Measurements from ENCODE around the gene UBL7.
"Not testable (repeated sequence)": the region's sequence is repeated elsewhere in the genome, so short reads cannot be mapped to it uniquely, and the experiment has no call there.

The UBL7 gene

DNA sequence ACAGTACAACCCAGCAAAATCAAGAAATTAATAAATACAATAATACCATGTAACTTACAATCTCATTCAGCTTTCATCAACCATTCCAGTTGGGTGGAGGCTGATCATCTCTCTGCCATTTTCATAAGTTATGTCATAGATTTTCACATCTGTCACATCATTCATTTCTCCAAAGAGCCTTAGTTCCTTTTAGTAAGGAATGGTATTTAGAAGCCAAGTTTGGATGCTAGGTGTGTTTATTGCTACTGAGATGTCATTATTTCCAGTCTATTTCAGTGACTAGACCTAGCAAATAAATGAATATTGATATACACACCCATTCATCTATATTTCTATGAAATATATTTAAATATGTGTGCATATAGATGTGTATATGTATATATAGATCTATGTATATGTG lies 2.7 kb upstream of the UBL7 start:
- peak overlapping the region; percentile 95 for H3K4me3 ChIP-seq (ENCODE audit: low read depth, low read length)
- TF ChIP-seq, protein P1, sequence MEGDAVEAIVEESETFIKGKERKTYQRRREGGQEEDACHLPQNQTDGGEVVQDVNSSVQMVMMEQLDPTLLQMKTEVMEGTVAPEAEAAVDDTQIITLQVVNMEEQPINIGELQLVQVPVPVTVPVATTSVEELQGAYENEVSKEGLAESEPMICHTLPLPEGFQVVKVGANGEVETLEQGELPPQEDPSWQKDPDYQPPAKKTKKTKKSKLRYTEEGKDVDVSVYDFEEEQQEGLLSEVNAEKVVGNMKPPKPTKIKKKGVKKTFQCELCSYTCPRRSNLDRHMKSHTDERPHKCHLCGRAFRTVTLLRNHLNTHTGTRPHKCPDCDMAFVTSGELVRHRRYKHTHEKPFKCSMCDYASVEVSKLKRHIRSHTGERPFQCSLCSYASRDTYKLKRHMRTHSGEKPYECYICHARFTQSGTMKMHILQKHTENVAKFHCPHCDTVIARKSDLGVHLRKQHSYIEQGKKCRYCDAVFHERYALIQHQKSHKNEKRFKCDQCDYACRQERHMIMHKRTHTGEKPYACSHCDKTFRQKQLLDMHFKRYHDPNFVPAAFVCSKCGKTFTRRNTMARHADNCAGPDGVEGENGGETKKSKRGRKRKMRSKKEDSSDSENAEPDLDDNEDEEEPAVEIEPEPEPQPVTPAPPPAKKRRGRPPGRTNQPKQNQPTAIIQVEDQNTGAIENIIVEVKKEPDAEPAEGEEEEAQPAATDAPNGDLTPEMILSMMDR (IDR thresholded peaks at IDR 0.05; ENCODE audit: borderline replicate concordance, insufficient read depth, low read depth, low read length), result no peak

DNA sequence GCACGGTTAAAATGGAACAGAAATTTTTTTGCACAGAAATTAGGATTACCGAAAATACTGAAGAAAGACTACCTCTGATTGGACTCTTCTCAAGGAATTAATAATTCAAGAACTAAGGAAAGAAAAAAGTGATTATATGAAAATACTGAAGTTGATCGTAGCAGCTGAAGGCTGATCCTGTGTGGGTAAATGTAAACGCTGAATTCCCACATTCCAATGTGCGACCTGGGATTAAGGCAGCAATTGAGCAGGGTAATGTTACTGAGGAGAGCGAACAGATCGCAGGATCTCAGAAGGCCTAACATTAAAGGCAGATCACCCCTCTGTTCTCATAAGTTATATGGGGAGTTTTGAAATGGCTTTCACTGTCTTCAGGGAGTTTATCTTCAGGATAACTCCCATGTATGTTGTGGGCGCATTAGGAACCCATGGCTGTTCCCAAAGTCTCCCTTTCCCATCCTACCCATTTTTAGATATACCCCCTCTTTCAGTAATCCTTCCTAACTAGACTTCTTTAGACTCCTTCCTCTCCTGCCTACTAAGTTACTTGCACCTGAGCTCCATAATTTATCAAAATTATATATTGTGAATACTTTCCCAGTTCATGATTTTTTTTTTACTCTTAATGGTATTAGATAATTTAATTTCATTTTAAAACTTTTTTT lies 1.0 kb upstream of the UBL7 start:
- peak overlapping the region; percentile 95 for H3K4me3 ChIP-seq (ENCODE audit: low read depth, low read length)
- TF ChIP-seq, protein P1 (IDR thresholded peaks at IDR 0.05; ENCODE audit: borderline replicate concordance, insufficient read depth, low read depth, low read length), result no peak

DNA sequence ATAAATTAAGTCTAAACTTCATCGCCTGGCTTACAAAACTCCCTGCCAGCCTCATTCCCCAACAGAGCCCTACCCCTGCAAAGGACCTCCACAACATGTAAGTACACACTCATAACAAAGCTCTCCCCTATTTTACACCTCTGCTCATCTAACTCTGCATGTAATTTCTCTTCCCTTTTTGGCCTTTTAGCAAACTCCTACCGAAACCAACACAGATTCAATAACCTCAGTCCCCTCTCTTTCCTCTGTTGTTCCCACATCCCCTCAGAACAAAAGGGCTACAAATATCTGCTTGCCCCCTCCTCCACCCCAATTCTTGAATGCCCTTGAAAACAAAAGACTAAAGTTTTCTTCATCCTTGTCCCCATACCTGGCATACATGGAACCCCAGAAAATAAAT lies 662 bp downstream of the UBL7 start:
- H3K4me3 ChIP-seq (ENCODE audit: low read depth, low read length), result peak overlapping the region; percentile 95
- TF ChIP-seq, protein P1 (IDR thresholded peaks at IDR 0.05; ENCODE audit: borderline replicate concordance, insufficient read depth, low read depth, low read length), result no peak

DNA sequence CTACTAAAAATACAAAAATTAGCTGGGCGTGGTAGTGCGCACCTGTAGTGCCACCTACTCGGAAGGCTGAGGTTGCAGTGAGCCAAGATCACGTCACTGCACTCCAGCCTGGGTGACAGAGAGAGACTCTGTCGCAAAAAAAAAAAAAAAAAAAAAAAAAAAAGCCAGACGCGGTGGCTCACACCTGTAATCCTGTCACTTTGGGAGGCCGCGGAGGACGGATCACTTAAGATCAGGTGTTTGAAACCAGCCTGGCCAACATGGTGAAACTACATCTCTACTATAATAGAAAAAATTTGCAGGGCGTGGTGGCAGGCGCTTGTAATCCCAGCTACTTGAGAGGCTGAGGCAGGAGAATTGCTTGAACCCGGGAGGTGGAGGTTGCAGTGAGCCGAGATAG lies 1.2 kb downstream of the UBL7 start:
- H3K4me3 ChIP-seq (ENCODE audit: low read depth, low read length), result peak overlapping the region; percentile 95

DNA sequence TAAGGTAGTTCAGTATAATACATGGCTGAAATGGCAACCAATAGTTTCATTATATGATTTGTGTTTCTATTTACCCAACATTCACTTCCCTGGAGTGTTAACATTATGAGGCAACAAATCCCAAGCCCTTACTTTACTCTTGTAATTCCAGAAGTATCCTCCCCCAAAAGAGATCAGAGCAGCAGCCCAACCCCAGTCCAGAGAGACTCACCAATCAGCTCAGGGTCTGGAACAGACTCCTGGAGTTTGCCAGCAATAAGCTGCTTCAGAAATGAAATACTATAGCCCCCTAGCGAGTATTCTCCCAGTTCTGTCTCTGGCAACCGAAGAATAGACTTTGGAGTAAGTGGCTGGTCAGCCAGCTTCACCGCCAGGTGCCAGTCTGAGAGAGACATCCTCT lies 2.5 kb downstream of the UBL7 start:
- H3K4me3 ChIP-seq (ENCODE audit: low read depth, low read length), result no peak overlapping the region
- TF ChIP-seq, protein P1 (IDR thresholded peaks at IDR 0.05; ENCODE audit: borderline replicate concordance, insufficient read depth, low read depth, low read length), result no peak

DNA sequence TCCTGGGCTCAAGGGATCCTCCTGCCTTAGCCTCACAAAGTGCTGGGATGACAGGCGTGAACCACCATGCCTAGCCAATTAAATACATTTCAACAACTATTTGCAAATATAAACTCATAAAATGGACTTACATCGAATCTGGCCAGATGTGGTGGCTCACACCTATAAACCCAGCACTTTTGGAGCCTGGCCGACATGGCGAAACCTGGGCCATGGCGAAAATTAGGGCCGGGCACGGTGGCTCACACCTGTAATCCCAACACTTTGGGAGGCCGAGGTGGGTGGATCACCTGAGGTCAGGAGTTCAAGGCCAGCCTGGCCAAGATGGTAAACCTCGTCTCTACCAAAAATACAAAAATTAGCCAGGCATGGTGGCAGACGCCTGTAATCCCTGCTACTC lies 3.9 kb downstream of the UBL7 start:
- not testable (repeated sequence) for H3K4me3 ChIP-seq (ENCODE audit: low read depth, low read length)

DNA sequence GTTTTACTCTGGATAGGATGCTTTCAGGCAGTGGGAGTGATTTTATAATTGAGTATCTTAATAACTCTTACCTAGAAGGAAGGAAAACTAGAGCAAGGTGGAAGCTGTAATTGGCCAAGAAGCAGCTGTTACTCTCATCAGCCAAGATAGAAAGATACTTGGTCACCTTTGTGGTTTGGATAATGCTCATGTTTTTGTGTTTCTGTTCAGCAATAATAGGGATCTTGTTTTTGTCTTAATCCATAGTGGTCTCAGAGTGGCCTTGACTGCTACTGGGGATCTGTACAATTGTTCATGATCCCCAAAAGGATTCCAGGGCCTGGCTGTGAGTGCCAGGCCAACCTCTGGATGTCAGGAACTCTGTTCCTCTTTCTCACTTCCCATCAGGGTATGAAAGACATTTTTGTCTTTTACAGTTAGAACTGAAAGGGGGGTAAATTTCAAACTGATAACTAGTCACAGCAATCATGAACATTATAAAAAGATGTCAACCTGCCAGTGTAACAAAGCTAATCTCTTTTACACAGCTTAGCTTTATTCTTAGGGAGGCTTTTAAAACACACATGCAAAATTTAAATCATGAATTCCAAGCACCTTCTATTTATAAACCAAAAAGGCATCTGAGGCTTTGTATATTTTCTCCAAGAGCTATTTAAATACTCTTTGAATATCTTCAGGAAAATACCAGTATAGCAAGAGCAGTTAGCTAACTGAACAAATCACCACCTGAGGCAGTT lies 6.0 kb downstream of the UBL7 start:
- TF ChIP-seq, protein P1 (IDR thresholded peaks at IDR 0.05; ENCODE audit: borderline replicate concordance, insufficient read depth, low read depth, low read length), result no peak
- no peak overlapping the region for H3K4me3 ChIP-seq (ENCODE audit: low read depth, low read length)

DNA sequence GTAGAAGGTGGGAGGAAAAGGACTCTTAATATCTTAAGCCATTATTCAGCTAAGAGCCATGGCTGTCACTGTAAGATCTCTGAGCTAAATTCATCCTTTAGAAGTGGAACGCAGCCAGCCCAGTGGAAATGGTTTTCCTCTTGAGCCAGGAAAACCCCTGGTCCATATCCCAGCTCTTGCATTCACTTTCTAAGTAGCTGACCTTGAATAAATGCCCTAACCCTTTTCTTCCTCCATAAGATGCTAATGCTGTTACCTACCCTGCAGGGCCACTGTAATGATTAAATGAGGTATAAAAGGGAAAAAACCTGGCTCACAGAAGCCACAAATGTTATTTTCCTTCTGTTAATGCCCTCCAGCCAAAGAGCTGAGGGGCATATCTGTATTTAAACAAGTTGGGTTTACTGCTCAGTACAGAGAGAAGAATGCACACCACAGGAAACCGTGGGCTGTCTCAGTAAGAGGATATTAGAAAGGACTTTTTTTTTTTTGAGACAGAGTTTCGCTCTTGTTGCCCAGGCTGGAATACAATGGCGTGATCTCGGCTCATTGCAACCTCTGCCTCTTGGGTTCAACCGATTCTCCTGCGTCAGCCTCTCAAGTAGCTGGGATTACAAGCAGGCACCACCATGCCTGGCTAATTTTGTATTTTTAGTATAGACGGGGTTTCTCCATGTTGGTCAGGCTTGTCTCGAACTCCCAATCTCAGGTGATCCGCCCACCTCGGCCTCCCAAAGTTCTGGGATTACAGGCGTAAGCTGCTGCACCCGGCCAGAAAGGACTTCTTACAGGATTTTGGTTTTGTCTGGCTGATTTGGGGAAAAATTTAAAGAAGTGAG lies 6.8 kb downstream of the UBL7 start:
- TF ChIP-seq, protein P1 (IDR thresholded peaks at IDR 0.05; ENCODE audit: borderline replicate concordance, insufficient read depth, low read depth, low read length), result no peak
- no peak overlapping the region for H3K4me3 ChIP-seq (ENCODE audit: low read depth, low read length)

Data from GM12875 (cell line).